Glutamatergic neuron (in vitro differentiated cells): ENCODE measurements around the gene ZNF493. TPM values are rescaled to one million over a fixed set of nuclear protein-coding genes. Genes with fewer than 3 reads are reported as not detected.

Experiments
- DNase-seq: peaks from one replicate; pipeline ENCODE4 v3.0.0; 2022
- H3K27ac Mint-ChIP-seq: one replicate; pipeline ENCODE4 v1.8.0; 2020; ENCODE audit warnings: mild to moderate bottlenecking, mixed read lengths, inconsistent platforms; ENCODE audit not compliant: unreplicated experiment
- H3K27me3 Mint-ChIP-seq: one replicate; pipeline ENCODE4 v1.8.0; 2020; ENCODE audit warnings: mild to moderate bottlenecking, moderate library complexity, mixed read lengths, inconsistent platforms; ENCODE audit not compliant: unreplicated experiment
- H3K36me3 Mint-ChIP-seq: one replicate; pipeline ENCODE4 v1.8.0; 2020; ENCODE audit warnings: mild to moderate bottlenecking, mixed read lengths, inconsistent platforms; ENCODE audit not compliant: unreplicated experiment
- H3K4me1 Mint-ChIP-seq: one replicate; pipeline ENCODE4 v1.8.0; 2020; ENCODE audit warnings: mild to moderate bottlenecking, low read depth, mixed read lengths, inconsistent platforms; ENCODE audit not compliant: unreplicated experiment
- H3K4me3 Mint-ChIP-seq: one replicate; pipeline ENCODE4 v1.8.0; 2020; ENCODE audit warnings: mild to moderate bottlenecking, mixed read lengths, inconsistent platforms; ENCODE audit not compliant: unreplicated experiment
- H3K9me3 Mint-ChIP-seq: one replicate; pipeline ENCODE4 v1.8.0; 2020; ENCODE audit warnings: mild to moderate bottlenecking, moderate library complexity, mixed read lengths, inconsistent platforms; ENCODE audit not compliant: unreplicated experiment
- CTCF ChIP-seq: fragments of 200-600 bp; sonication (generic); IDR thresholded peaks from one replicate; pipeline ENCODE4 v1.5.0; 2021; ENCODE audit not compliant: partially characterized antibody, unreplicated experiment
- total RNA-seq: library from RNA; stranded (reverse); fragmentation: NEBNext Ultra II Directional; extraction: Animal tissue kit (Norgen Biotek cat#: 25700); gene quantifications from one replicate; pipeline ENCODE4 v1.2.1, GENCODE V29; 2021; ENCODE audit not compliant: unreplicated experiment

ZNF493 gene
- total RNA-seq, 1 donor from 2014 or later: 56.4 TPM

GRCh38 chr19:21422244-21422643, 25.3 kb downstream of the ZNF493 start:
- H3K27me3 Mint-ChIP-seq: no peaks in the 10 kb centered on the region
- H3K4me3 Mint-ChIP-seq: no peak overlapping the region
- no peaks in the 10 kb centered on the region for H3K4me1 Mint-ChIP-seq
- H3K9me3 Mint-ChIP-seq: peaks cover 26% of the 10 kb centered on the region
- H3K36me3 Mint-ChIP-seq: peaks cover 77% of the 10 kb centered on the region
- H3K27ac Mint-ChIP-seq: no peak overlapping the region
- no peak for TF ChIP-seq CTCF
- no peak for DNase-seq

- Mint-ChIP-seq H3K9me3 (peaks cover 26% of the 10 kb centered on the region), H3K4me1 (no peaks in the 10 kb centered on the region), H3K4me3 (no peak overlapping the region), H3K36me3 (peaks cover 67% of the 10 kb centered on the region), H3K27ac (no peak overlapping the region), H3K27me3 (no peaks in the 10 kb centered on the region)
- no peak for TF ChIP-seq CTCF
- DNase-seq: no peak
Observed at GRCh38 chr19:21423057-21424041, 26.4 kb downstream of the ZNF493 start.

- Mint-ChIP-seq H3K27me3 (no peaks in the 10 kb centered on the region), H3K36me3 (peaks cover 6% of the 10 kb centered on the region), H3K4me1 (no peaks in the 10 kb centered on the region), H3K27ac (no peak overlapping the region), H3K4me3 (no peak overlapping the region), H3K9me3 (peaks cover 6% of the 10 kb centered on the region)
- no peak for DNase-seq
- TF ChIP-seq CTCF: no peak
Observed at GRCh38 chr19:21430675-21431074, 33.7 kb downstream of the ZNF493 start.

GRCh38 chr19:21432590-21432989, 35.7 kb downstream of the ZNF493 start:
- Mint-ChIP-seq H3K36me3 (peaks cover 3% of the 10 kb centered on the region), H3K27ac (no peak overlapping the region), H3K4me3 (no peak overlapping the region), H3K4me1 (no peaks in the 10 kb centered on the region), H3K9me3 (peaks cover 5% of the 10 kb centered on the region), H3K27me3 (no peaks in the 10 kb centered on the region)
- DNase-seq: no peak
- TF ChIP-seq CTCF: no peak

GRCh38 chr19:21434516-21434915, 37.6 kb downstream of the ZNF493 start:
- no peak for TF ChIP-seq CTCF
- Mint-ChIP-seq H3K4me1 (no peaks in the 10 kb centered on the region), H3K27ac (no peak overlapping the region), H3K27me3 (no peaks in the 10 kb centered on the region), H3K4me3 (no peak overlapping the region), H3K9me3 (peaks cover 5% of the 10 kb centered on the region), H3K36me3 (peaks cover 7% of the 10 kb centered on the region)
- DNase-seq: no peak
